Smooth muscle cell (in vitro differentiated cells): ENCODE measurements around the gene MRPS23. TPM values are rescaled to one million over a fixed set of nuclear protein-coding genes. Genes with fewer than 3 reads are reported as not detected.

Source experiments
- DNase-seq: peaks from one replicate; lab custom pipeline; 2025; ENCODE audit not compliant: unreplicated experiment; lab: John Stamatoyannopoulos, UW
- H2AFZ ChIP-seq: fragments of 200-600 bp; sonication (generic); 2 replicates; pipeline ENCODE4 v1.6.0; 2016; ENCODE audit warnings: antibody characterized with exemption, low read depth, mild to moderate bottlenecking
- H3F3A ChIP-seq: fragments of 200-600 bp; sonication (generic); 2 replicates; pipeline ENCODE4 v1.6.0; 2017; ENCODE audit warnings: antibody characterized with exemption, low read depth
- H3K27ac ChIP-seq: fragments of 200-600 bp; sonication (generic); 2 replicates; pipeline ENCODE4 v1.5.1; 2016; ENCODE audit warnings: low read depth, mild to moderate bottlenecking
- H3K27me3 ChIP-seq: fragments of 200-600 bp; sonication (generic); 2 replicates; pipeline ENCODE4 v1.6.1; 2016; ENCODE audit warnings: low read depth, mild to moderate bottlenecking
- H3K36me3 ChIP-seq: fragments of 200-600 bp; sonication (generic); 2 replicates; pipeline ENCODE4 v1.5.1; 2016; ENCODE audit warnings: low read depth
- H3K4me1 ChIP-seq: fragments of 200-600 bp; sonication (generic); 2 replicates; pipeline ENCODE4 v1.5.1; 2016; ENCODE audit warnings: low read depth
- H3K4me2 ChIP-seq: fragments of 200-600 bp; sonication (generic); 2 replicates; pipeline ENCODE4 v1.6.0; 2016; ENCODE audit warnings: mild to moderate bottlenecking
- H3K4me3 ChIP-seq: fragments of 200-600 bp; sonication (generic); 2 replicates; pipeline ENCODE4 v1.5.1; 2016; ENCODE audit warnings: mild to moderate bottlenecking
- H3K79me2 ChIP-seq: fragments of 200-600 bp; sonication (generic); 2 replicates; pipeline ENCODE4 v1.6.0; 2016; ENCODE audit warnings: low read depth, mild to moderate bottlenecking
- H3K9ac ChIP-seq: fragments of 200-600 bp; sonication (generic); 2 replicates; pipeline ENCODE4 v1.6.0; 2016; ENCODE audit warnings: low read depth
- H3K9me3 ChIP-seq: fragments of 200-600 bp; sonication (generic); replicated peaks from 2 replicates; pipeline ENCODE4 v1.5.1; 2016; ENCODE audit warnings: low read depth
- H4K20me1 ChIP-seq: fragments of 200-600 bp; sonication (generic); 2 replicates; pipeline ENCODE4 v1.6.0; 2016; ENCODE audit warnings: low read depth
- WGBS: methylation state at CpG from one replicate; pipeline ENCODE4 v1.1.7; 2016; ENCODE audit warnings: low lambda C conversion rate; 5-methylcytosine and 5-hydroxymethylcytosine counted together
- polyA plus RNA-seq: library from polyadenylated mRNA; unstranded; fragments of >200 nt; fragmentation: Nextera tagmentation; extraction: Ambion mirVana; gene quantifications from 2 replicates; pipeline ENCODE4 v1.2.1, GENCODE V29; 2016
- total RNA-seq: library from RNA; depleted of rRNA; stranded (reverse); fragments of >200 nt; gene quantifications from 2 replicates; pipeline ENCODE4 v1.2.3, GENCODE V29; 2014
- TF ChIP-seq, protein P1 (sequence below): fragments of 200-600 bp; sonication (generic); IDR thresholded peaks from 2 replicates; pipeline ENCODE4 v1.5.1; 2017; ENCODE audit warnings: borderline replicate concordance, mild to moderate bottlenecking, antibody characterized with exemption; ENCODE audit not compliant: insufficient read depth, poor library complexity, severe bottlenecking

Gene MRPS23
- total and polyA plus RNA-seq, 2 experiments from 2014 or later = 32.3 to 48.4 TPM

DNA sequence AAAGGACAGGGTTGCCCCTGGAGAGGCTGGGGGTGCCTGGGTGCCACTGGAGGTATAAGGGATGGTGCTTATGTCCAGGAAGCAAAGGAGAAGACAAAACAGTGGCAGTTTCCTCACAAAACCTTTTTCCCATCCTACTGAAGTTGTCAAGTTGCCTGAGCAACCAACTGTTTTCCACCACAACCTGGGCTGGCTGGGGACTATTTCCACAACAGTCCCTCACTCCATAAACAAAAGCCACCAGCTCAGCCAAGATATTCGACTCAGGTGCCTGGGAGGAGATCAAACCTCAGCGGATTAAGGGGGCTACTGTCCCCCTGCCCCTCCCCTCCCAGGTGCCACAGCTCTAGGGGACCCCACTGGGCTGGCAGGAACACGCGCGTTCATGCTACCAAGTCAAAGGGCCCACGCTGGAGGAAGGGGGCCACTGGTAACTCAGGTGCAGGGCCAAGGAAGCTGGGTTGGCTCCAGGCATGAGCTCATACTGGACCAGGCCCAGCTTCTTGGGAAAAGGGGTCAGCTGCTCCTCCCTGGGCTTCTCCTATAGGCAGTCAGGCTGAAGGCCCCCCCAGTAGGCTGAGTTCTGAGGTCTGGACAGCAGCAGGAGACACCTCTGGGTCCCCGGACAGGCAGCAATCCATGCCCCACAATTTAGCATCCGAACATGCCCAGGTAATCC is 45.7 kb upstream of the MRPS23 start:
- Histone ChIP-seq H3K4me1 (peaks cover 31% of the 10 kb centered on the region), H3F3A (peaks cover 9% of the 10 kb centered on the region), H2AFZ (no peak overlapping the region), H3K4me3 (no peak overlapping the region), H3K9ac (no peak overlapping the region), H3K4me2 (no peak overlapping the region), H4K20me1 (peaks cover 4% of the 10 kb centered on the region), H3K79me2 (no peaks in the 10 kb centered on the region), H3K27me3 (no peaks in the 10 kb centered on the region), H3K9me3 (no peaks in the 10 kb centered on the region), H3K36me3 (no peaks in the 10 kb centered on the region), H3K27ac (no peak overlapping the region)
- no peak for DNase-seq
- TF ChIP-seq, protein P1, sequence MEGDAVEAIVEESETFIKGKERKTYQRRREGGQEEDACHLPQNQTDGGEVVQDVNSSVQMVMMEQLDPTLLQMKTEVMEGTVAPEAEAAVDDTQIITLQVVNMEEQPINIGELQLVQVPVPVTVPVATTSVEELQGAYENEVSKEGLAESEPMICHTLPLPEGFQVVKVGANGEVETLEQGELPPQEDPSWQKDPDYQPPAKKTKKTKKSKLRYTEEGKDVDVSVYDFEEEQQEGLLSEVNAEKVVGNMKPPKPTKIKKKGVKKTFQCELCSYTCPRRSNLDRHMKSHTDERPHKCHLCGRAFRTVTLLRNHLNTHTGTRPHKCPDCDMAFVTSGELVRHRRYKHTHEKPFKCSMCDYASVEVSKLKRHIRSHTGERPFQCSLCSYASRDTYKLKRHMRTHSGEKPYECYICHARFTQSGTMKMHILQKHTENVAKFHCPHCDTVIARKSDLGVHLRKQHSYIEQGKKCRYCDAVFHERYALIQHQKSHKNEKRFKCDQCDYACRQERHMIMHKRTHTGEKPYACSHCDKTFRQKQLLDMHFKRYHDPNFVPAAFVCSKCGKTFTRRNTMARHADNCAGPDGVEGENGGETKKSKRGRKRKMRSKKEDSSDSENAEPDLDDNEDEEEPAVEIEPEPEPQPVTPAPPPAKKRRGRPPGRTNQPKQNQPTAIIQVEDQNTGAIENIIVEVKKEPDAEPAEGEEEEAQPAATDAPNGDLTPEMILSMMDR = no peak
- 91% methylated on average over 8 of the region's 8 CpGs for WGBS

DNA sequence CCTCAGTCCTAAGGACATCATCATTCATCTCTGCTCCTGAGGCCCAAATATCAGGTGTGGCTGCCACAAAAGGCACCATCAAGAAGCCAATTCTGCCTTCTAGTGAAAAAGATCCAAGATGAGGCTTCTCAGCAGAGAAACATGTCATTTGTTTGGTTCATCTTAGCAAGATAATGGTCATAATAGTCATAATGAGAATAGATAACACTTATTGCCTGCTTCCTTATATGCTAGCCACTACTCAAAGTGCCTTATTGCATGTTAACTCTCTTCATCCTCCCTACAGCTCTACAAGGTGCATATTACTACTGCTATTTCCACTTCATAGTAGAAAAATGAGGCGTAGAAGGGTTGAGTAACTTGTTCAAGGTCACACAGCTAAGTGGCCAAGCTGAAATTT is 45.0 kb upstream of the MRPS23 start:
- H3K36me3 ChIP-seq = no peaks in the 10 kb centered on the region
- H3K4me3 ChIP-seq = no peak overlapping the region
- WGBS = 97% methylated on average over 1 of the region's 1 CpG
- H3K9me3 ChIP-seq = no peaks in the 10 kb centered on the region
- H3K4me1 ChIP-seq = peaks cover 30% of the 10 kb centered on the region
- no peak overlapping the region for H3K9ac ChIP-seq
- no peaks in the 10 kb centered on the region for H3K79me2 ChIP-seq
- H3F3A ChIP-seq = peaks cover 9% of the 10 kb centered on the region
- DNase-seq = no peak
- H3K27ac ChIP-seq = no peak overlapping the region
- no peaks in the 10 kb centered on the region for H3K27me3 ChIP-seq
- H3K4me2 ChIP-seq = no peak overlapping the region
- no peak overlapping the region for H2AFZ ChIP-seq
- TF ChIP-seq, protein P1 = no peak
- peaks cover 4% of the 10 kb centered on the region for H4K20me1 ChIP-seq

DNA sequence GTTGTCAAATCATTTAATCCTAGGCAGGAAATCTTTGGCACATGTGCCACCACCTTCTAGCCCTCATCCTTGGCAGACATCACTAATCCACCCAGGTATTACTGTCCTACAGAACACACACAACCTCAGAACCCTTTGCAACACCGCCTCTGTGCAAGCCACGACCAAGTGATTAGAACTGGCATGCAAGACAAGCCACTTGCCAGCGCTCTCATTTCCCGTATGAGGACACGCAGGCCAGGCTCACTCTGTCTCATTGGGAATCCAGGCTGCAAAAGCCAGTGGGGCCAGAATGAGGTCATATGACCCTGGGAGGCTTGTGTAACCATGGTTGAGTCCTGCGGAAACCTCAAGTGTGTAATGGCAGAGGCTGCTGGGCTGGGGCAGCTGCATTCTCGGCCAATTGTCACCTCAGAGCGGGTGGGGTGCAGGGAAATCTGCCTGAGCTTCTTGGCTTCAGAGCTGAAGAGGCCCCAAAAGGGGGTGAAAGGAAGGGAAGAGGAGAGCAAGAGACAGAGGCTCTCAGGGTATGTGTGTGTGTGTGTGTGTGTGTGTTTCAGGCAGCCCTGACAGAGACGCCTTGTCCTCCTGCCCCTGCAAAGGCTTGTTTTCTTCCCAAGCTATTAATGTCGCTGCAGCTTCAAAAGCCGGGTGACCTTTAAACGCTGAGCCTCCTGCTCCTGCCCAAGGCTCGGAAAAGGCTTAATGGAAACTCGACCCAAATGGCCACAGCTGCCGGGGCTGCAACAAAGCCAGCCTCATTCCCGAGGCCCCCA is 43.2 kb upstream of the MRPS23 start:
- Histone ChIP-seq H3K4me3 (peak overlapping the region; percentile 14), H2AFZ (no peak overlapping the region), H3K9ac (peak overlapping the region; percentile 62), H4K20me1 (no peaks in the 10 kb centered on the region), H3K27ac (peak overlapping the region; percentile 92), H3F3A (peaks cover 9% of the 10 kb centered on the region), H3K4me2 (peak overlapping the region; percentile 78), H3K9me3 (no peaks in the 10 kb centered on the region), H3K27me3 (no peaks in the 10 kb centered on the region), H3K4me1 (peaks cover 14% of the 10 kb centered on the region), H3K79me2 (peaks cover 9% of the 10 kb centered on the region), H3K36me3 (no peaks in the 10 kb centered on the region)
- DNase-seq = peak; percentile 80
- TF ChIP-seq, protein P1 = no peak
- WGBS = 4% methylated on average over 16 of the region's 16 CpGs
